Loucy (cell line): ENCODE data around the gene PDHA2.

Experiments used
- EZH2phosphoT487 ChIP-seq: fragments of 200-600 bp; IDR thresholded peaks from 2 replicates; pipeline ENCODE4 v1.6.1; 2018; ENCODE audit warnings: antibody characterized with exemption, mild to moderate bottlenecking, moderate library complexity, borderline replicate concordance
- TF ChIP-seq, protein P1 (sequence below): fragments of 200-600 bp; sonication (generic); conservative IDR thresholded peaks from 2 replicates; pipeline ENCODE4 v1.5.1; 2014; ENCODE audit warnings: mild to moderate bottlenecking, antibody characterized with exemption, low read length

DNA sequence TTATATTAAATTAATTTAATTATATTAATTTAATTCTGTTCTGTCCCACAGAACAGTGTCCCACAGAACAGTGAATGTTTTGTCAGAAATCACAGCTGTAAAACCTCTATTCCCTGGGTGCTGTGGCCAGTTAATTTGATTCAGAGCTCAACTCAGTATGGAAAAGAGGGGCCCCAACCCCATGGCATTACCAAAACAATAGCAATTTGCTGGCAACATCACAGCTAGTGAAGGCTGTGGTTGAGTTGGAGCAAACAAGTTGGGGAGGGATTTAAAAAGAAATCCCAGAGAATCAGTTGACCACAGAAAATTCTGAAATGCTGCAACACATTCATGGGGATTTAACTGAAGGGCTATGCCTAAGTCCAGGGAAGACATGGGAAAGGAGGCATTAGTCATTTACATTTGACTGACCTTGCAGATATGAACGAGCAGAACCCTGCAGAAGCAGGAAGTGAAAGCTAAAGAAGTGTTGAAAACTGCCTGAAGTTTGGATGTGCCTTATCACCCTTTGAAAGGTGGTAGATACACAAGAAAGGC, 30.1 kb downstream of the PDHA2 start:
- TF ChIP-seq, protein P1, sequence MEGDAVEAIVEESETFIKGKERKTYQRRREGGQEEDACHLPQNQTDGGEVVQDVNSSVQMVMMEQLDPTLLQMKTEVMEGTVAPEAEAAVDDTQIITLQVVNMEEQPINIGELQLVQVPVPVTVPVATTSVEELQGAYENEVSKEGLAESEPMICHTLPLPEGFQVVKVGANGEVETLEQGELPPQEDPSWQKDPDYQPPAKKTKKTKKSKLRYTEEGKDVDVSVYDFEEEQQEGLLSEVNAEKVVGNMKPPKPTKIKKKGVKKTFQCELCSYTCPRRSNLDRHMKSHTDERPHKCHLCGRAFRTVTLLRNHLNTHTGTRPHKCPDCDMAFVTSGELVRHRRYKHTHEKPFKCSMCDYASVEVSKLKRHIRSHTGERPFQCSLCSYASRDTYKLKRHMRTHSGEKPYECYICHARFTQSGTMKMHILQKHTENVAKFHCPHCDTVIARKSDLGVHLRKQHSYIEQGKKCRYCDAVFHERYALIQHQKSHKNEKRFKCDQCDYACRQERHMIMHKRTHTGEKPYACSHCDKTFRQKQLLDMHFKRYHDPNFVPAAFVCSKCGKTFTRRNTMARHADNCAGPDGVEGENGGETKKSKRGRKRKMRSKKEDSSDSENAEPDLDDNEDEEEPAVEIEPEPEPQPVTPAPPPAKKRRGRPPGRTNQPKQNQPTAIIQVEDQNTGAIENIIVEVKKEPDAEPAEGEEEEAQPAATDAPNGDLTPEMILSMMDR = no peak
- no peak for TF ChIP-seq EZH2phosphoT487
